IMR-90 (cell line): ENCODE data around the gene TULP3. TPM values are rescaled to one million over a fixed set of nuclear protein-coding genes. Genes with fewer than 3 reads are reported as not detected.

Source experiments
- ATAC-seq: fragments of 200-7000 bp; cut with Tn5 transposase; 2 replicates; pipeline ENCODE4 v1.9.1; 2020; ENCODE audit warnings: low read depth, mild to moderate bottlenecking, moderate library complexity
- BruUV-seq: library from RNA; stranded (reverse); fragments of 400-500 nt; replicated peaks from 2 replicates; lab custom pipeline; 2021; lab: Mats Ljungman, UMichigan
- CTCF ChIA-PET: fragments of 300-600 bp; formaldehyde crosslinking; extraction: SDS; loops from one replicate; lab custom pipeline; 2021; ENCODE audit warnings: antibody characterized with exemption; lab: Yijun Ruan, JAX
- POLR2A ChIA-PET: fragments of 300-600 bp; sonication (Branson Sonifier 250); formaldehyde crosslinking; loops from one replicate; lab custom pipeline; 2022; ENCODE audit warnings: antibody characterized with exemption; ENCODE audit not compliant: unreplicated experiment; lab: Charles Lee
- DNase-seq: peaks from one replicate; pipeline ENCODE4 v3.0.0; 2013
- H2AFZ ChIP-seq: replicated peaks from 2 replicates; pipeline ENCODE3; 2013; ENCODE audit warnings: low read length, mild to moderate bottlenecking; ENCODE audit not compliant: poor library complexity
- H2AK5ac ChIP-seq: 2 replicates; pipeline ENCODE4 v1.6.1; 2013; ENCODE audit warnings: low read depth, low read length, inconsistent platforms
- H2AK9ac ChIP-seq: replicated peaks from 2 replicates; pipeline ENCODE3; 2013; ENCODE audit warnings: mild to moderate bottlenecking, low read depth, low read length, moderate library complexity; ENCODE audit not compliant: poor library complexity
- H2BK120ac ChIP-seq: 2 replicates; pipeline ENCODE4 v1.6.1; 2013; ENCODE audit warnings: low read depth, low read length, inconsistent platforms
- H2BK15ac ChIP-seq: 3 replicates; pipeline ENCODE4 v1.6.1; 2013; ENCODE audit warnings: low read depth, low read length, inconsistent platforms
- H2BK20ac ChIP-seq: 2 replicates; pipeline ENCODE4 v1.6.1; 2013; ENCODE audit warnings: low read depth, mild to moderate bottlenecking, inconsistent platforms, low read length, moderate library complexity
- H2BK5ac ChIP-seq: 2 replicates; pipeline ENCODE4 v1.6.1; 2013; ENCODE audit warnings: mild to moderate bottlenecking, low read depth, low read length, inconsistent platforms; ENCODE audit not compliant: poor library complexity, severe bottlenecking
- H3K14ac ChIP-seq: replicated peaks from 2 replicates; pipeline ENCODE4 v1.6.1; 2013; ENCODE audit warnings: low read depth, low read length, inconsistent platforms
- H3K18ac ChIP-seq: 2 replicates; pipeline ENCODE4 v1.6.1; 2013; ENCODE audit warnings: low read depth, low read length, control low read depth
- H3K23ac ChIP-seq: 2 replicates; pipeline ENCODE4 v1.6.1; 2013; ENCODE audit warnings: low read depth, low read length, inconsistent platforms
- H3K27ac ChIP-seq: 2 replicates; pipeline ENCODE4 v1.5.1; 2013; ENCODE audit warnings: mild to moderate bottlenecking, control low read depth, low read length; ENCODE audit not compliant: insufficient read depth
- H3K27me3 ChIP-seq: 2 replicates; pipeline ENCODE4 v1.6.1; 2013; ENCODE audit warnings: low read length; ENCODE audit not compliant: control insufficient read depth, insufficient read depth
- H3K36me3 ChIP-seq: 2 replicates; pipeline ENCODE4 v1.6.1; 2013; ENCODE audit warnings: low read length, mixed read lengths; ENCODE audit not compliant: control insufficient read depth, insufficient read depth
- H3K4ac ChIP-seq: 2 replicates; pipeline ENCODE4 v1.6.1; 2013; ENCODE audit warnings: low read depth, low read length, inconsistent platforms
- H3K4me1 ChIP-seq: 2 replicates; pipeline ENCODE4 v1.6.1; 2013; ENCODE audit warnings: low read length, mixed read lengths; ENCODE audit not compliant: control insufficient read depth, insufficient read depth
- H3K4me2 ChIP-seq: 2 replicates; pipeline ENCODE4 v1.6.1; 2013; ENCODE audit warnings: low read depth, mild to moderate bottlenecking, control low read depth, low read length, moderate library complexity
- H3K4me3 ChIP-seq: 2 replicates; pipeline ENCODE4 v1.5.1; 2013; ENCODE audit warnings: low read depth, mild to moderate bottlenecking, control low read depth, low read length, moderate library complexity; ENCODE audit not compliant: insufficient read depth
- H3K56ac ChIP-seq: 2 replicates; pipeline ENCODE4 v1.6.1; 2013; ENCODE audit warnings: low read length, inconsistent platforms; ENCODE audit not compliant: insufficient read depth; ENCODE audit errors: extremely low read depth
- H3K79me1 ChIP-seq, 2 experiments: 2 replicates each; pipeline ENCODE4 v1.6.1; 2013; ENCODE audit warnings: low read length in 2 of 2, inconsistent platforms in 1 of 2, low read depth in 1 of 2
- H3K9ac ChIP-seq: 2 replicates; pipeline ENCODE4 v1.6.1; 2013; ENCODE audit warnings: low read depth, low read length, control low read depth
- H3K9me1 ChIP-seq: 2 replicates; pipeline ENCODE4 v1.6.1; 2013; ENCODE audit warnings: low read length, inconsistent platforms; ENCODE audit not compliant: insufficient read depth
- H3K9me3 ChIP-seq: 2 replicates; pipeline ENCODE4 v1.6.1; 2013; ENCODE audit warnings: low read length; ENCODE audit not compliant: control insufficient read depth, insufficient read depth
- H4K20me1 ChIP-seq: 2 replicates; pipeline ENCODE4 v1.6.1; 2013; ENCODE audit warnings: low read length, inconsistent platforms; ENCODE audit not compliant: insufficient read depth
- H4K5ac ChIP-seq: 2 replicates; pipeline ENCODE4 v1.6.1; 2013; ENCODE audit warnings: mild to moderate bottlenecking, low read depth, low read length, control low read depth
- H4K8ac ChIP-seq, 2 experiments: 2 replicates each; pipeline ENCODE4 v1.6.1; 2013; ENCODE audit warnings: low read depth in 2 of 2, low read length in 2 of 2, control low read depth in 1 of 2, inconsistent platforms in 1 of 2
- H4K91ac ChIP-seq: 2 replicates; pipeline ENCODE4 v1.6.1; 2013; ENCODE audit warnings: low read depth, low read length, inconsistent platforms; ENCODE audit not compliant: insufficient read depth
- BHLHE40 ChIP-seq: fragments of 150-350 bp; IDR thresholded peaks from 2 replicates; pipeline ENCODE4 v1.6.1; 2016; ENCODE audit warnings: mild to moderate bottlenecking, low read depth, low read length
- CEBPB ChIP-seq: IDR thresholded peaks from 2 replicates; pipeline ENCODE4 v1.6.1; 2012; ENCODE audit warnings: low read depth, low read length, improper control_type of control experiment
- CHD1 ChIP-seq: IDR thresholded peaks from 2 replicates; pipeline ENCODE4 v1.6.1; 2012; ENCODE audit warnings: low read depth, low read length, improper control_type of control experiment
- FOS ChIP-seq: fragments of 150-350 bp; IDR thresholded peaks from 2 replicates; pipeline ENCODE4 v1.6.1; 2016; ENCODE audit warnings: low read depth, low read length
- MAFK ChIP-seq: IDR thresholded peaks from 2 replicates; pipeline ENCODE4 v1.6.1; 2012; ENCODE audit warnings: low read depth, low read length, improper control_type of control experiment
- MAZ ChIP-seq: IDR thresholded peaks from 2 replicates; pipeline ENCODE4 v1.6.1; 2012; ENCODE audit warnings: low read depth, mild to moderate bottlenecking, low read length, improper control_type of control experiment, moderate library complexity, borderline replicate concordance
- MXI1 ChIP-seq: IDR thresholded peaks from 2 replicates; pipeline ENCODE4 v1.6.1; 2012; ENCODE audit warnings: low read depth, mild to moderate bottlenecking, low read length, moderate library complexity, borderline replicate concordance
- POLR2A ChIP-seq: IDR thresholded peaks from 2 replicates; pipeline ENCODE4 v1.6.1; 2012; ENCODE audit warnings: mild to moderate bottlenecking, low read depth, low read length
- RAD21 ChIP-seq: IDR thresholded peaks from 2 replicates; pipeline ENCODE4 v1.6.1; 2012; ENCODE audit warnings: low read length, improper control_type of control experiment
- RCOR1 ChIP-seq: IDR thresholded peaks from 2 replicates; pipeline ENCODE4 v1.6.1; 2012; ENCODE audit warnings: mild to moderate bottlenecking, low read length, improper control_type of control experiment; ENCODE audit not compliant: insufficient replicate concordance
- SMC3 ChIP-seq: fragments of 150-350 bp; IDR thresholded peaks from 2 replicates; pipeline ENCODE4 v1.6.1; 2016; ENCODE audit warnings: low read depth, mild to moderate bottlenecking, antibody characterized with exemption, low read length, moderate library complexity
- USF2 ChIP-seq: fragments of 150-350 bp; IDR thresholded peaks from 2 replicates; pipeline ENCODE4 v1.6.1; 2017; ENCODE audit warnings: mild to moderate bottlenecking, antibody characterized with exemption, low read length, low read depth
- WGBS, 2 experiments: methylation state at CpG; one replicate each; pipeline versions ENCODE4 v1.1.5 to v1.1.7; 2013; ENCODE audit warnings: missing lambda C conversion rate in 2 of 2; ENCODE audit not compliant: insufficient read length in 1 of 2; ENCODE audit errors: extremely low coverage in 2 of 2; 5-methylcytosine and 5-hydroxymethylcytosine counted together
- dilution Hi-C: fragments of 300-500 bp; cut with HindIII; formaldehyde crosslinking; loops from one replicate; pipeline ENCODE4 v1.14.3; 2018; ENCODE audit warnings: low sequenced_read_pairs; ENCODE audit not compliant: unreplicated experiment
- in situ Hi-C: fragments of 300-500 bp; cut with MboI; formaldehyde crosslinking; loops from 3 replicates; pipeline ENCODE4 v1.14.3; 2019; ENCODE audit warnings: low sequenced_read_pairs, inconsistent platforms, mixed read lengths
- intact Hi-C: fragments of 100-400 bp; cut with micrococcal nuclease; formaldehyde crosslinking; loops from 2 replicates; pipeline ENCODE4 v1.10.0; 2022
- polyA plus RNA-seq, 3 experiments: library from polyadenylated mRNA; depleted of rRNA; stranded (reverse); fragments of >200 nt; gene quantifications; 2 replicates each; pipeline ENCODE4 v1.2.3, GENCODE V29; 2012; ENCODE audit warnings: low replicate concordance in 1 of 3
- total RNA-seq: library from RNA; depleted of rRNA; stranded (reverse); fragments of >200 nt; gene quantifications from 2 replicates; pipeline ENCODE4 v1.2.3, GENCODE V29; 2012

Gene TULP3
- total and polyA plus RNA-seq, 2 of the 4 experiments (the other 2 are of a cell fraction): 35.2 to 35.5 TPM

DNA sequence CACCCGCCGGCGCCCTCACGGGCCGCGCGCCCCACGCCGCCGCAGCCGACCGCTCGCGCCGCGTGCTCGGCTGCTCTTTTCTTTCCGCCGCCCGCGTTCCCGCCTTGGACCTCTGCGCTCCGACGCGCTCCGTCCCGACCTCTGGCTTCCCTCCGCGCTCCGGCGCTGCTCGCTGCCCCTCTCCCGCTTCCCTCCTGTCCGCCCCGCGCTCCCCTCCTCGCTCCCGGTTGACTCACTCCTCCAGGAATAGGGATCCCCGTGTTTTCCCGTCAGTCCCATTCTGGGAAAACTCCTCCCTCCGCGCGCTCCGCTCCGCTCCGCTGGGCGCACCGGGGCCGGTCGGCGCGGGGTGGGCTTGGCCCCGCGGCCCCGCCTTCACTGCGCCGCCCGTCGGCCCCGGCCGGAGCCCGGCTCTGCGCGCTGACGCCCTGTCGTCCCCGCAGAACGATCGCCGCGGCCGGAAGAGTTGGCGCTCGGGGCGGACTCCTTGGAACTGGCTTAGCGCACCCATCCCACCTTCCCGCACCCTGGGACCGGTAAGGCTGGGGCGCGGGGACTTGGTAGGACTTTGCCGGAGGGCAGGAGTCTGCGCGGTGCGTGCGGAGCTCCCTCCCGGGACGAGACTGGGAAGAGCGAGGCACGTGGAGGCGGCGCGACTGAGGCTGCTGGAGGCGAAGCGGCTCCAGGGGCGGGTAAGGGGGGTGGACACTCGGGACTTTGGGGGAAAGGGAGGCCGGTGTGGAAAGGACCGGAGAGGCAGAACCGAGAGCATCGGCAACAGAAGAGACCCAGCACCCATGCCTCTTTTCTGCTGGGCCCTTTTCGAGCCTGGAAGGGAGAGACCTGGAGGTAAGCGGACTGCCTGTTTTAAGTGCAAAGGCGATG lies 69.1 kb downstream of the TULP3 start:
- Histone ChIP-seq H3K9me3 (no peaks in the 10 kb centered on the region), H2AFZ (peak overlapping the region; percentile 95), H3K23ac (peak overlapping the region; percentile 83), H2BK5ac (peak overlapping the region; percentile 75), H2BK20ac (no peak overlapping the region), H3K4me3 (peak overlapping the region; percentile 93), H3K18ac (peak overlapping the region; percentile 58; the same call in 1 of the 2 replicates), H2AK5ac (peak overlapping the region; percentile 86), H3K79me1 (peaks cover 8 to 62% of the 10 kb centered on the region in 2 experiments; a peak in 3 of 4 replicates), H2BK15ac (no peak overlapping the region), H3K9me1 (peaks cover 33% of the 10 kb centered on the region), H4K8ac (peak overlapping the region; percentile 62 to 86; a peak in 3 of 4 replicates), H3K14ac (peak overlapping the region; percentile 88), H3K36me3 (no peaks in the 10 kb centered on the region), H4K91ac (peak overlapping the region; percentile 78), H2AK9ac (peak overlapping the region; percentile 71), H2BK120ac (peak overlapping the region; percentile 80), H3K9ac (peak overlapping the region; percentile 86), H4K20me1 (peaks cover 20% of the 10 kb centered on the region), H4K5ac (no peak overlapping the region), H3K4me2 (peak overlapping the region; percentile 70), H3K4me1 (peaks cover 18% of the 10 kb centered on the region), H3K27ac (peak overlapping the region; percentile 91), H3K27me3 (no peaks in the 10 kb centered on the region), H3K56ac (peak overlapping the region; percentile 51; the same call in 1 of the 2 replicates), H3K4ac (peak overlapping the region; percentile 82)
- CTCF ChIA-PET: no interaction called here
- in situ Hi-C loops: no loop called here
- POLR2A ChIA-PET: no interaction called here
- ATAC-seq (peak; percentile 56), DNase-seq (peak; percentile 60)
- no peak for TF ChIP-seq SMC3
- TF ChIP-seq POLR2A: peak; percentile 63
- no peak for TF ChIP-seq RCOR1
- TF ChIP-seq CHD1: no peak; the same call in 1 of the 2 replicates
- TF ChIP-seq CEBPB: no peak
- TF ChIP-seq MXI1: peak; percentile 77; the same call in 1 of the 2 replicates
- no peak for TF ChIP-seq FOS
- TF ChIP-seq USF2: peak; percentile 58; the same call in 1 of the 2 replicates
- TF ChIP-seq RAD21: no peak
- TF ChIP-seq MAFK: no peak
- peak; percentile 63 for TF ChIP-seq BHLHE40
- peak; percentile 20; the same call in 1 of the 2 replicates for TF ChIP-seq MAZ
- WGBS, 2 experiments: 0% methylated on average over 47 of the region's 104 CpGs; no CpG with 5 or more reads in 1 of the 2 experiments
- dilution Hi-C loops: no loop called here
- intact Hi-C loops: loop anchor here (2.0 kb wide), 1 partner anchor 75 kb away; no protein-coding TSS in a partner anchor
- no TSS peak for BruUV-seq
